Activated gamma-delta T cell treated with anti-CD3 and anti-CD28 coated beads, Interleukin-2, amount 50 U/mL, for 16 hours (primary cell): ENCODE measurements around the gene TMEM176B.
A peak's percentile ranks its signal among the peaks of the same experiment; 100 is the strongest.
"Not testable (repeated sequence)": the region's sequence is repeated elsewhere in the genome, so short reads cannot be mapped to it uniquely, and the experiment has no call there.

Source experiments
- DNase-seq: peaks from one replicate; pipeline ENCODE4 v3.0.0-alpha.2; 2020; ENCODE audit warnings: low read depth

The TMEM176B gene

GRCh38 chr7:150790416-150791075 lies 9.6 kb downstream of the TMEM176B start:
- DNase-seq = no peak

GRCh38 chr7:150788474-150789269 lies 11.5 kb downstream of the TMEM176B start:
- DNase-seq = no peak

GRCh38 chr7:150787321-150788281 lies 12.6 kb downstream of the TMEM176B start:
- no peak for DNase-seq

GRCh38 chr7:150784954-150785353 lies 15.2 kb downstream of the TMEM176B start:
- DNase-seq = no peak

GRCh38 chr7:150784120-150784736 lies 15.9 kb downstream of the TMEM176B start:
- DNase-seq = no peak

GRCh38 chr7:150781961-150782360 lies 18.2 kb downstream of the TMEM176B start:
- DNase-seq = no peak

GRCh38 chr7:150781103-150781502 lies 19.1 kb downstream of the TMEM176B start:
- no peak for DNase-seq

- DNase-seq = no peak
Measured at GRCh38 chr7:150780292-150780691, 19.9 kb downstream of the TMEM176B start.

- peak; percentile 59 for DNase-seq
Measured at GRCh38 chr7:150778738-150779301, 21.3 kb downstream of the TMEM176B start.

GRCh38 chr7:150778014-150778737 lies 22.0 kb downstream of the TMEM176B start:
- DNase-seq = no peak

- not testable (repeated sequence) for DNase-seq
Measured at GRCh38 chr7:150774131-150774530, 26.0 kb downstream of the TMEM176B start.

- no peak for DNase-seq
Measured at GRCh38 chr7:150769768-150770167, 30.4 kb downstream of the TMEM176B start.

- DNase-seq = no peak
Measured at GRCh38 chr7:150766334-150766709, 33.8 kb downstream of the TMEM176B start.

- no peak for DNase-seq
Measured at GRCh38 chr7:150759479-150759878, 40.7 kb downstream of the TMEM176B start.

- DNase-seq = no peak
Measured at GRCh38 chr7:150756858-150757257, 43.3 kb downstream of the TMEM176B start.

GRCh38 chr7:150756166-150756565 lies 44.0 kb downstream of the TMEM176B start:
- no peak for DNase-seq

GRCh38 chr7:150755473-150756099 lies 44.6 kb downstream of the TMEM176B start:
- peak; percentile 62 for DNase-seq

GRCh38 chr7:150754951-150755350 lies 45.2 kb downstream of the TMEM176B start:
- DNase-seq = no peak

GRCh38 chr7:150753826-150754603 lies 46.1 kb downstream of the TMEM176B start:
- no peak for DNase-seq

GRCh38 chr7:150753239-150753638 lies 46.9 kb downstream of the TMEM176B start:
- DNase-seq = no peak
